Chondrocyte (in vitro differentiated cells): ENCODE results near the gene CACNA1G. TPM values are rescaled to one million over a fixed set of nuclear protein-coding genes. Genes with fewer than 3 reads are reported as not detected.

ENCODE experiments used
- DNase-seq: peaks from one replicate; pipeline ENCODE4 v3.0.0; 2021; ENCODE audit warnings: mixed read lengths, low spot score
- H3K27ac Mint-ChIP-seq: one replicate; pipeline ENCODE4 v1.8.0; 2021; ENCODE audit warnings: mild to moderate bottlenecking, moderate library complexity, mixed read lengths; ENCODE audit not compliant: unreplicated experiment
- H3K27me3 Mint-ChIP-seq: 2 replicates; pipeline ENCODE4 v1.8.0; 2021; ENCODE audit warnings: low read depth, mixed read lengths
- H3K36me3 Mint-ChIP-seq: 2 replicates; pipeline ENCODE4 v1.8.0; 2021; ENCODE audit warnings: low read depth, mixed read lengths
- H3K4me1 Mint-ChIP-seq: 2 replicates; pipeline ENCODE4 v1.8.0; 2021; ENCODE audit warnings: low read depth, mild to moderate bottlenecking, mixed read lengths
- H3K4me3 Mint-ChIP-seq: one replicate; pipeline ENCODE4 v1.8.0; 2021; ENCODE audit warnings: mild to moderate bottlenecking, moderate library complexity, mixed read lengths; ENCODE audit not compliant: unreplicated experiment
- H3K9me3 Mint-ChIP-seq: 2 replicates; pipeline ENCODE4 v1.8.0; 2021; ENCODE audit warnings: low read depth, mixed read lengths
- total RNA-seq: library from RNA; stranded (reverse); gene quantifications from 3 replicates; pipeline ENCODE4 v1.2.1, GENCODE V29; 2021
- TF ChIP-seq, protein P1 (sequence below): fragments of 200-600 bp; sonication (generic); IDR thresholded peaks from 2 replicates; pipeline ENCODE4 v1.5.0; 2021; ENCODE audit warnings: antibody characterized with exemption, mild to moderate bottlenecking, moderate library complexity

Gene CACNA1G
- total RNA-seq, 1 donor from 2014 or later, result 0.10 TPM

DNA sequence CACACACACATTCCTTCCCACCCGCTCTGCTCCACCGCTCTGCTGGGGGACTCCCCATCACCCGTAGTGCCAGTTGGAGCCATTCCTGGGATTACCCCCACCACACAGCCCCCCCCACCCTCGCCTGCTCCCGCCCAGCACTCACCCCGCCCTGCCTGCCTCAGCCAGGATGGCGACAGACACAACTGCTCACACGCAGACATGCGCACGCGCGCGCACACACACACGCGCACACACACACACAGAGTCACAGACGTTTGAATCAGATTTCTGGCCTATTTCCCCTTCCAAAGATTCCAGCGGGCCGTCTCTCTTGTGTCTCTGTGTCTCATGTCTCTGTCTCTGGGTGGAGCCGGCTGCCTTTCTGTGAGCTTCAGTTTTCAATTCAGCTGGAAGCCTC, 4.4 kb downstream of the CACNA1G start:
- TF ChIP-seq, protein P1, sequence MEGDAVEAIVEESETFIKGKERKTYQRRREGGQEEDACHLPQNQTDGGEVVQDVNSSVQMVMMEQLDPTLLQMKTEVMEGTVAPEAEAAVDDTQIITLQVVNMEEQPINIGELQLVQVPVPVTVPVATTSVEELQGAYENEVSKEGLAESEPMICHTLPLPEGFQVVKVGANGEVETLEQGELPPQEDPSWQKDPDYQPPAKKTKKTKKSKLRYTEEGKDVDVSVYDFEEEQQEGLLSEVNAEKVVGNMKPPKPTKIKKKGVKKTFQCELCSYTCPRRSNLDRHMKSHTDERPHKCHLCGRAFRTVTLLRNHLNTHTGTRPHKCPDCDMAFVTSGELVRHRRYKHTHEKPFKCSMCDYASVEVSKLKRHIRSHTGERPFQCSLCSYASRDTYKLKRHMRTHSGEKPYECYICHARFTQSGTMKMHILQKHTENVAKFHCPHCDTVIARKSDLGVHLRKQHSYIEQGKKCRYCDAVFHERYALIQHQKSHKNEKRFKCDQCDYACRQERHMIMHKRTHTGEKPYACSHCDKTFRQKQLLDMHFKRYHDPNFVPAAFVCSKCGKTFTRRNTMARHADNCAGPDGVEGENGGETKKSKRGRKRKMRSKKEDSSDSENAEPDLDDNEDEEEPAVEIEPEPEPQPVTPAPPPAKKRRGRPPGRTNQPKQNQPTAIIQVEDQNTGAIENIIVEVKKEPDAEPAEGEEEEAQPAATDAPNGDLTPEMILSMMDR, result no peak
- no peak overlapping the region for H3K4me3 Mint-ChIP-seq
- no peaks in the 10 kb centered on the region for H3K9me3 Mint-ChIP-seq
- no peak for DNase-seq
- H3K4me1 Mint-ChIP-seq, result peaks cover 13% of the 10 kb centered on the region
- peaks cover 1% of the 10 kb centered on the region for H3K36me3 Mint-ChIP-seq
- H3K27ac Mint-ChIP-seq, result no peak overlapping the region
- H3K27me3 Mint-ChIP-seq, result peaks cover 44% of the 10 kb centered on the region

GRCh38 chr17:50565402-50566350, 5.2 kb downstream of the CACNA1G start:
- DNase-seq, result no peak
- peak overlapping the region; percentile 64 for H3K27ac Mint-ChIP-seq
- no peak overlapping the region for H3K4me3 Mint-ChIP-seq
- H3K36me3 Mint-ChIP-seq, result peaks cover 1% of the 10 kb centered on the region
- H3K9me3 Mint-ChIP-seq, result no peaks in the 10 kb centered on the region
- TF ChIP-seq, protein P1, result no peak
- H3K27me3 Mint-ChIP-seq, result peaks cover 43% of the 10 kb centered on the region
- peaks cover 10% of the 10 kb centered on the region for H3K4me1 Mint-ChIP-seq

DNA sequence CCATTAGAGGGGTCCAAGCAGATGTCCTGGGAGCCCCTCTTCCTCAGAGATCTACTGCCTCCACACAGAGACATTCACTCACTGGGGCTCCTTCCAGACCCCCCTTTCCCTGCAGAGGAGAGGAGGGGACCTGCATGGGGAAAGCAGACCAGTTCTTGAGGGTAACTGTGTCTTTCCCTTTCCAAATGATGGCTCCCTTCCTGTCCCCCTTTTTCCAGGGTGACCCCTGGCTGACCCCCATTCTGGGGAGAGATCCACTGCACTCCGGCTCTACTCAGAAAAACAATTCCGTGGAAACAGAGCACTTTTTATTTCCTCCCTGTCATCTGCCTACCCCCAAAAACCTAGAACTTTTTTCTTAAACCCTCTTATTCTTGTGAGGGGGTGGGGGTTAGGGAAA, 6.4 kb downstream of the CACNA1G start:
- Mint-ChIP-seq H3K9me3 (no peaks in the 10 kb centered on the region), H3K4me3 (no peak overlapping the region)

DNA sequence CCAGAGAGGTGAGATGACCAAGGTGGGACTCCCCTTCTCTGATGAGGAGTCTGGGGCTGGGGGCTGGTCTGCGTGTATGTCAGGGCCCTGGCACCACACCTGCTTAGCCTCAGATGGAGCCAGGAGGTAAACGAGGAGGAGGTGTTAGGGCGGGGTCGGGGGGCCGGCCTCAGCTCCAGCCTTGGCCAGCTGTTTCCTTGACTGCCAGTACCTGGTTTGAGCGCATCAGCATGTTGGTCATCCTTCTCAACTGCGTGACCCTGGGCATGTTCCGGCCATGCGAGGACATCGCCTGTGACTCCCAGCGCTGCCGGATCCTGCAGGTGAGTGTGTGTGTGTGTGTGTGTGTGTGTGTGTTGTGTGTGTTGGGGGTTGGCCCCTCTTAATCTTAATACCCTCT, 8.1 kb downstream of the CACNA1G start:
- no peak overlapping the region for H3K4me3 Mint-ChIP-seq
- H3K4me1 Mint-ChIP-seq, result peaks cover 6% of the 10 kb centered on the region
- peaks cover 1% of the 10 kb centered on the region for H3K36me3 Mint-ChIP-seq
- H3K27ac Mint-ChIP-seq, result no peak overlapping the region
- peaks cover 33% of the 10 kb centered on the region for H3K27me3 Mint-ChIP-seq
- no peak for DNase-seq
- TF ChIP-seq, protein P1, result no peak
- H3K9me3 Mint-ChIP-seq, result no peaks in the 10 kb centered on the region

More for the DNA sequence above, 6.4 kb downstream of the CACNA1G start:
- TF ChIP-seq, protein P1, result no peak
- Mint-ChIP-seq H3K27ac (peak overlapping the region; percentile 8), H3K27me3 (peaks cover 44% of the 10 kb centered on the region), H3K4me1 (peaks cover 10% of the 10 kb centered on the region), H3K36me3 (peaks cover 1% of the 10 kb centered on the region)
- no peak for DNase-seq

GRCh38 chr17:50569592-50569991, 9.1 kb downstream of the CACNA1G start:
- TF ChIP-seq, protein P1, result no peak
- H3K36me3 Mint-ChIP-seq, result peaks cover 1% of the 10 kb centered on the region
- DNase-seq, result no peak

More at GRCh38 chr17:50569592-50569991, 9.1 kb downstream of the CACNA1G start:
- H3K4me3 Mint-ChIP-seq, result no peak overlapping the region
- H3K9me3 Mint-ChIP-seq, result no peaks in the 10 kb centered on the region
- H3K27me3 Mint-ChIP-seq, result peaks cover 31% of the 10 kb centered on the region
- H3K4me1 Mint-ChIP-seq, result peaks cover 4% of the 10 kb centered on the region
- H3K27ac Mint-ChIP-seq, result no peak overlapping the region
